ENCODE results near the gene KLHL26. TPM values are rescaled to one million over a fixed set of nuclear protein-coding genes. Genes with fewer than 3 reads are reported as not detected.

KLHL26 gene
- polyA plus RNA-seq, 1 donor (not counting 4 experiments of a cell fraction or from before 2014, with no cell fraction given), result 0.68 TPM

- H3K79me2 ChIP-seq (ENCODE audit: control insufficient read depth, insufficient read depth, low read length), result no peaks in the 10 kb centered on the region
- FAIRE-seq (no peak), DNase-seq (ENCODE audit: low read depth, low spot score) (no peak)
- no peaks in the 10 kb centered on the region for H3K9me1 ChIP-seq (ENCODE audit: control insufficient read depth, extremely low read depth, insufficient read depth, low read length)
- H3K9ac ChIP-seq (ENCODE audit: control insufficient read depth, extremely low read depth, insufficient read depth, low read length), result no peak overlapping the region
- H3K4me2 ChIP-seq (ENCODE audit: control insufficient read depth, extremely low read depth, insufficient read depth, low read depth, low read length), result no peak overlapping the region
- peaks cover 79% of the 10 kb centered on the region for H3K27me3 ChIP-seq (ENCODE audit: control insufficient read depth, extremely low read depth, insufficient read depth, low read length)
- H3K27ac ChIP-seq (ENCODE audit: control insufficient read depth, insufficient read depth, low read length), result no peak overlapping the region
- H3K4me3 ChIP-seq (ENCODE audit: control insufficient read depth in 2 of 3, extremely low read depth in 1 of 3, insufficient read depth in 2 of 3, low read depth in 1 of 3, low read length in 3 of 3), result no peak overlapping the region
- no peaks in the 10 kb centered on the region for H4K20me1 ChIP-seq (ENCODE audit: control insufficient read depth, extremely low read depth, insufficient read depth, low read length)
- H3K4me1 ChIP-seq (ENCODE audit: control insufficient read depth, extremely low read depth, insufficient read depth, low read length), result peaks cover 8% of the 10 kb centered on the region
- no peaks in the 10 kb centered on the region for H3K9me3 ChIP-seq (ENCODE audit: control insufficient read depth, low read depth, low read length)
- H2AFZ ChIP-seq (ENCODE audit: control insufficient read depth, low read length), result no peak overlapping the region
- no peaks in the 10 kb centered on the region for H3K36me3 ChIP-seq (ENCODE audit: control insufficient read depth in 2 of 2, extremely low read depth in 1 of 2, insufficient read depth in 2 of 2, low read length in 2 of 2)
- TF ChIP-seq CTCF (optimal IDR thresholded peaks at IDR 0.05 in 1 of 3, IDR thresholded peaks at IDR 0.05 in 1 of 3, conservative IDR thresholded peaks at IDR 0.05 in 1 of 3; ENCODE audit: extremely low read depth in 1 of 3, insufficient read depth in 2 of 3, low read length in 3 of 3) (no peak), EZH2 (IDR thresholded peaks at IDR 0.05; ENCODE audit: low read length) (peak; percentile 97)
- dilution Hi-C loops (cut with MboI; ENCODE audit: extremely low pct_ligation_motif_present, low sequenced_read_pairs), result no loop called here
Measured at GRCh38 chr19:18611327-18612050, 25.3 kb upstream of the KLHL26 start.

- dilution Hi-C loops (cut with MboI; ENCODE audit: extremely low pct_ligation_motif_present, low sequenced_read_pairs), result no loop called here
- H3K4me3 ChIP-seq (ENCODE audit: control insufficient read depth in 2 of 3, extremely low read depth in 1 of 3, insufficient read depth in 2 of 3, low read depth in 1 of 3, low read length in 3 of 3), result peak overlapping the region; percentile 17 to 20 (median 18)
- peaks cover 8% of the 10 kb centered on the region for H3K4me1 ChIP-seq (ENCODE audit: control insufficient read depth, extremely low read depth, insufficient read depth, low read length)
- peak; percentile 99 for TF ChIP-seq EZH2 (IDR thresholded peaks at IDR 0.05; ENCODE audit: low read length)
- no peak for TF ChIP-seq CTCF (optimal IDR thresholded peaks at IDR 0.05 in 1 of 3, IDR thresholded peaks at IDR 0.05 in 1 of 3, conservative IDR thresholded peaks at IDR 0.05 in 1 of 3; ENCODE audit: extremely low read depth in 1 of 3, insufficient read depth in 2 of 3, low read length in 3 of 3)
- no peak overlapping the region for H3K9ac ChIP-seq (ENCODE audit: control insufficient read depth, extremely low read depth, insufficient read depth, low read length)
- no peaks in the 10 kb centered on the region for H3K79me2 ChIP-seq (ENCODE audit: control insufficient read depth, insufficient read depth, low read length)
- no peak for DNase-seq (ENCODE audit: low read depth, low spot score)
- H3K4me2 ChIP-seq (ENCODE audit: control insufficient read depth, extremely low read depth, insufficient read depth, low read depth, low read length), result peak overlapping the region; percentile 56
- no peak overlapping the region for H3K27ac ChIP-seq (ENCODE audit: control insufficient read depth, insufficient read depth, low read length)
- no peaks in the 10 kb centered on the region for H3K9me3 ChIP-seq (ENCODE audit: control insufficient read depth, low read depth, low read length)
- no peaks in the 10 kb centered on the region for H3K9me1 ChIP-seq (ENCODE audit: control insufficient read depth, extremely low read depth, insufficient read depth, low read length)
- no peaks in the 10 kb centered on the region for H3K36me3 ChIP-seq (ENCODE audit: control insufficient read depth in 2 of 2, extremely low read depth in 1 of 2, insufficient read depth in 2 of 2, low read length in 2 of 2)
- FAIRE-seq, result no peak
- no peaks in the 10 kb centered on the region for H4K20me1 ChIP-seq (ENCODE audit: control insufficient read depth, extremely low read depth, insufficient read depth, low read length)
- no peak overlapping the region for H2AFZ ChIP-seq (ENCODE audit: control insufficient read depth, low read length)
- peaks cover 75% of the 10 kb centered on the region for H3K27me3 ChIP-seq (ENCODE audit: control insufficient read depth, extremely low read depth, insufficient read depth, low read length)
Measured at GRCh38 chr19:18612051-18612771, 24.6 kb upstream of the KLHL26 start.
